HG02885 (cell line): ENCODE data around the gene TMEM72.
A peak's percentile ranks its signal among the peaks of the same experiment; 100 is the strongest.

Experiments used
- ATAC-seq: cut with Tn5 transposase; IDR thresholded peaks from one replicate; pipeline ENCODE4 v1.9.1; 2021; ENCODE audit warnings: mild to moderate bottlenecking; ENCODE audit not compliant: unreplicated experiment, poor library complexity

The TMEM72 gene

GRCh38 chr10:44950326-44951225, 39.4 kb downstream of the TMEM72 start:
- ATAC-seq, result no peak

GRCh38 chr10:44951576-44952226, 40.6 kb downstream of the TMEM72 start:
- no peak for ATAC-seq

GRCh38 chr10:44952779-44953231, 41.7 kb downstream of the TMEM72 start:
- no peak for ATAC-seq

- no peak for ATAC-seq
Measured at GRCh38 chr10:44954042-44954441, 42.9 kb downstream of the TMEM72 start.

DNA sequence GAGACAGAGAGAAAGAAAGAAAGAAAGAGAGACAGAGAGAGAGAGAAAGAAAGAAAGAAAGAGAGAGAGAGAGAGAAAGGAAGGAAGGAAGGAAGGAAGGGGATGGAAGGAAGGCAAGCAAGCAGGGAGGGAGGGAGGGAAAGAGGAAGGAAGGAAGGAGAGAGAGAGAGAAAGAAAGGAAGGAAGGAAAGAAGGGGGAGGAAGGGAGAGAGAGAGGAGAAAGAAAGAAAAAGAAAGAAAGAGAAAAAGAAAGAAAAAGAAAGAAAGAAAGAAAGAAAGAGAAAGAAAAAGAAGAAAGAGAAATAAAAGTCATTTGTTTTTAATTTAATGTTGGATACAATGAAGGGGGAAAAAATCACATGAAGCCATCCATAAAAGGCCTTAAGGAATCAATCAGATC, 43.8 kb downstream of the TMEM72 start:
- no peak for ATAC-seq

- no peak for ATAC-seq
Measured at GRCh38 chr10:44955413-44956070, 44.4 kb downstream of the TMEM72 start.

DNA sequence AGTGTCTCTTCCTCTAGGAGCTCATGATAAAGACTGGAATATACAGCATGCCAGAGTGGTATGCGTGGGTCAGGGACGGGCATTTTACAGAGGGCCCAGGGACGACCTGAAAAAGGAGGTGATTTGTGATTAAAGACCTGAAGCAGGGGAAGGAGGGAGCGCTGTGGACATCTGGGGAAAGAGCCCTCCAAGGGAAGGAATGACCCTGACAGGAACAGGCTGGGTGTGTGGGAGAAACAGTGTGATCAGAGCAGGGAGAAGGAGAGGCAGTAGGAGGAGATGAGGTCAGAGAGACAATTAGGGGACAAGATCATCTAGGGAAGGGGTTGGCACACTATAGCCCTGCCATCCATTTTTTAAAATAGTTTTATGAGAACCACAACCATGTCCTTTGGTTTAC, 45.1 kb downstream of the TMEM72 start:
- ATAC-seq, result no peak

DNA sequence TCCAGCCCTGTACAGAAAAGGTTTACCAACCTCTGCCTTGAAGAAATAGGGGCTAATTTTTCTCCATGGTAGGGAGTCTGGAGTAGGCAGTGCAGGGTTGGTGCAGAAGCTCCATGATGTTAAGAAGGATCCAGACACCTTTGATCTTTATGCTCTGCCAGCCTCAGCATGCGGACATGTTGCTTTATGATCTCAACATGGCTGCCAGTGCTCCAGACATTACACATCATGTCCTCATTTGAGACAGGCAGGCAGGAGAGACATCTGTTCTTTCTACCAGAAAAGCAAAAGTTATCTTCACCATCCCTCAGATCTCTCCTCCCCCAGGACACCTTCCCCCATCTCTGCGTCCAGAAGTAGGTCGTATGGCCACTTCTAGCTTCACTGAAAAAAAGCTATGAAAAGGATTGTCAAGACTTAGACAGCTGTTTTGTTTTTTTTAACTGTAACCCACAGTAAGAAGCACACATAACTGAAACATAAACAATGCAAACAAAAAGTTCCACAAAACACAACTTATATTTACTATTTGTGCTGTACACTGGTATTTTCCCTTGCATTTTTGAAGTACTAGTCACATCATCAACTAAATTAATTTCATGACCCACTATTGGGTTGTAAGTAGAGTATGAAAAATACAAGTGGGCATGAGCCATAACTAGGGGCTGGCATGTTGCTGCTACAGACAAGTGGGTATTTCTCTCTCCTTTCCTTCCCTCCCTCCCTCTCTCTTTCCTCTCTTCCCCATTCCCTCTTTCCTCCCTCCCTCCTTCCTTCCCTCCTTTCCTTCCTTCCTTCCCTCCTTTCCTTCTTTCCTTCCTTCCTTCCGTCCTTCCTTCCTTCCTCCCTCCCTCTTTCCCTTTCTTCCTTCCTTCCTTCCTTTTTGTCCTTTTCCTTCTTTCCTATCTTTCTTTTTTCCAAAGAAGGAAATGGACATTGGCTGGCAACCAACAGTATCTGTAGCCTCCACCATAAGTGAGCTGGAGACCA, 45.9 kb downstream of the TMEM72 start:
- no peak for ATAC-seq

DNA sequence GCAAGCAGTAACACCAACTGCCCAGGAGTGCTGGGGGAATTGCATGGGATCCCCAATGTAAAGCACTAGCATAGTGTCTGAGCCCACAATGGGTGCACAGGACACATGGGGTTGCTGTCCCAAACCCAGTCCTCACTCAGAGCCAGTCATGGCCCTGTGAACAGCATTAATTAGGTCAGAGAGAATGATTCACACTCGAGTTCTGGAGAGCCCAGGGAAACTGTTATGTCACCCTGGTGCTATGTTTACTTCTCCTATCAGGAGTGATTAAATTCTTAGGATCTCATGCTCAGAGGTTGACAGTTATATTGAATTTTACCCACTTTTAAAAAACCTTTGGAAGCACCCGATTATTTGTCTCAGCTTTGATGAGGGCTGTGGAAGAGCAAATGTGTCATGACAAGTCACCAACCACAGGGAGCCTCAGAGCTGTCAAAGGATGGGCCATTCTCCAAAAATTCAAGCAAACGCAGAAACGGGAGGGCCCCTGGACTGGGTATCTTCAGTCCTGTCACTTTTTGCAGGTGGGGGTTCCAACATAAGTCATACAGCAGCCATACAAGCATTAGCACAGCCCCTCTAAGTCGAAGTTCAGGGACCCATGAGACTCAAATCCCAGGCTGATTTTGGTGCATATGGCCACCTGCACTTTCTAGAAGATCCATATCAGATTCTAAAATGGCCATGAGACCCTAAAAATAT, 47.2 kb downstream of the TMEM72 start:
- no peak for ATAC-seq

DNA sequence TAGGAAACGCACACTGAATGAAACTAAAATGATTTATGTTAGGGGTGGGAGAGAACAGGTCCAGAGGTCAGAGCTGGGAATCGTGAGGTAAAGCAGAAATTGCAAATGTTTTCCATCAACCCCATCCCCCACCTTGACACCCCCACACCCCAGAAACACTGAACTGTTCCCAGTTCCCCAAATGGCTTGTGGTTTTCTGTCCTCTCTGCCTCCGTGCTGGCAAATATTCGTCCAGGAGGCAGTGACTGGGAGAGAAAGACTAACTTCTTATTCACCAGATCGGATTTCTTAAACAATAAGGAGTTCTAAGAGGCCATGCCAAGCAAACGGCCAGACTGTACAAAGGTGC, 47.7 kb downstream of the TMEM72 start:
- no peak for ATAC-seq

- ATAC-seq, result peak; percentile 96
Measured at GRCh38 chr10:44959247-44960087, 48.3 kb downstream of the TMEM72 start, which contains the start of gene RASSF4. RASSF4 (plus strand) TSS chr10:44959802; CDS start chr10:44970203, 10,401 bp downstream.

- ATAC-seq, result no peak
Measured at GRCh38 chr10:44960088-44960460, 48.9 kb downstream of the TMEM72 start.

GRCh38 chr10:44960482-44961229, 49.5 kb downstream of the TMEM72 start:
- no peak for ATAC-seq

DNA sequence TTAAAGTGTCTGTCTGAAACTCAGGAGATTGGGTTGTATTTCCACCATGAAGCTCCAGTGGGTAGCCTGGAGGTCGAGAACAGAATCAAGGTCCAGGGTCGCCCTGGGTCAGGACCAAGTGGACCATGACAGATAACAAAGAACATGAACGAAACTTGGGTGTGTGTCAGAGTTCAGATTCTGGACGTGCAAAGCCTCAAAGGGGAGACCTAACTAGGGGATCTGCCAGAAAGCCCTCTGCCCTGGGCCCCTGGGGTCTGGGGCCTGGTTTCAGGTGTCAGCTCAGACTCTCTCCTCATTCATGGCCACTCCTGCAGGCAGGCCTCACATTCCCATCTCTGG, 50.1 kb downstream of the TMEM72 start:
- no peak for ATAC-seq

DNA sequence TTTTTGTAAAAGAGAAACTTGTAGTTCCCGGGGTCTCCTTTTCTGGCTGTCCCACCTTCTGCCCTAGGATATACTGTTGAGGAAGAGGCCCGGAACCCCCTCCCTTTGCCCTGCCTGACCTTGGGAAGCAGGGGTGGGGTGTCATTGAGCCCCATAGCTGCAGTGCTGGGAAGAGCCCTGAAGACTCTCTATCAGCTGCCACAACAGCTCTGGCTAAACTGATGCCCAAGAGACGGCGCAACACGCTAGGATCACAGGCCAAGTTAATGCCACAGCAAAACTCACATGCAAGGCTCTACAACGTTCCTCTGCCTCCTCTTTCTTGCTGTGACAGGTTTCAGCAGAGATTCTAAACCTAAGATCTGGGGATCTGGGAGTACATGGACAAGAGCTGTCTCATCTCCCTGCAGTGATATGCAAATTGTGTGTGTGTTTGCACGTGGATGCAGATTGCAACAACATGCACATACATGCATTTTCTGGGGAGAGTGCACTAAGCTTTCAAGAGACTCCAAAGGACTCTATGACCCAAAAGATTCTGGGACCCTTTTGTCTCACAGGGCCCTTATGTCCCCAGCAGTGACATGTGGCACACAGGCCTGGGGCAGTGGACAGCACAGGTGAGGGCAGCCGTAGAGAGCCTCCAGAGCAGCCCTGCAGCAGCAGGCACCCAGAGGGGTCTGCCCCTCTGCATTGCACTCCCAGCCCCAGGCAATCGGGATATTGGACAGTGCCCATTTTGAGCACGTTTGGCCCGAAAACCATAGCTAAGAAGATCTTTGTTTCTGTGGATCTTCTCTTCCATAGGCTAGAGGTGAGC, 51.0 kb downstream of the TMEM72 start:
- no peak for ATAC-seq

- peak; percentile 23 for ATAC-seq
Measured at GRCh38 chr10:44962870-44963738, 52.0 kb downstream of the TMEM72 start.
